Thymus (tissue), 11 donors: Measurements from ENCODE around the gene DEFB119. TPM values are rescaled to one million over a fixed set of nuclear protein-coding genes. Genes with fewer than 3 reads are reported as not detected.
"Not testable (repeated sequence)": the region's sequence is repeated elsewhere in the genome, so short reads cannot be mapped to it uniquely, and the experiment has no call there.

Experiments
- DNase-seq, 9 donors: peaks; one replicate each; pipeline ENCODE4 v3.0.0-alpha.2; 2013; ENCODE audit warnings: low spot score in 9 of 9, low read depth in 6 of 9, missing footprints in 1 of 9
- H3K27ac ChIP-seq, 2 donors: one replicate each; pipeline ENCODE4 v1.5.1; 2013; ENCODE audit warnings: control low read depth in 1 of 2, low read depth in 1 of 2, low read length in 1 of 2, mild to moderate bottlenecking in 1 of 2, moderate library complexity in 1 of 2
- H3K27me3 ChIP-seq, 2 donors: one replicate each; pipeline ENCODE4 v1.5.1; 2013; ENCODE audit warnings: low read length in 1 of 2; ENCODE audit not compliant: control insufficient read depth in 2 of 2, insufficient read depth in 1 of 2
- H3K36me3 ChIP-seq, 2 donors: one replicate each; pipeline ENCODE4 v1.5.1; 2013; ENCODE audit warnings: low read length in 1 of 2, mild to moderate bottlenecking in 1 of 2, moderate library complexity in 1 of 2; ENCODE audit not compliant: control insufficient read depth in 2 of 2, insufficient read depth in 2 of 2
- H3K4me1 ChIP-seq, 2 donors: one replicate each; pipeline ENCODE4 v1.5.1; 2013; ENCODE audit warnings: low read length in 2 of 2; ENCODE audit not compliant: control insufficient read depth in 2 of 2, insufficient read depth in 2 of 2
- H3K4me3 ChIP-seq, 2 donors: one replicate each; pipeline ENCODE4 v1.5.1; 2013; ENCODE audit warnings: low read length in 2 of 2, control low read depth in 1 of 2, mild to moderate bottlenecking in 1 of 2
- H3K9me3 ChIP-seq, 2 donors: one replicate each; pipeline ENCODE4 v1.5.1; 2013; ENCODE audit warnings: low read length in 1 of 2, mild to moderate bottlenecking in 1 of 2; ENCODE audit not compliant: control insufficient read depth in 2 of 2, insufficient read depth in 1 of 2
- WGBS: extraction: QIAGEN DNeasy Blood & Tissue Kit; methylation state at CpG from one replicate; pipeline ENCODE4 v1.1.7; 2013; 5-methylcytosine and 5-hydroxymethylcytosine counted together
- polyA plus RNA-seq: library from polyadenylated mRNA; stranded (reverse); fragments of 200-250 nt; gene quantifications from one replicate; pipeline ENCODE4 v1.2.3, GENCODE V29; 2013
- total RNA-seq: library from RNA; stranded (reverse); fragments of 120-200 nt; gene quantifications from one replicate; pipeline ENCODE4 v1.2.4, GENCODE V29; 2013
- donor health status: healthy.

The DEFB119 gene
- total and polyA plus RNA-seq, 2 donors = not detected

GRCh38 chr20:31406115-31406514, 15.7 kb upstream of the DEFB119 start, which contains the start of gene DEFB121:
Gene DEFB121 (minus strand): TSS chr20:31406215. CDS start chr20:31406152, 63 bp downstream.
- Histone ChIP-seq H3K27ac (no peak within 1 kb of the TSS), H3K27me3 (no peaks in the 10 kb centered on the region), H3K4me1 (no peaks in the 10 kb centered on the region), H3K4me3 (no peak within 1 kb of the TSS), H3K36me3 (no peaks in the 10 kb centered on the region), H3K9me3 (no peaks in the 10 kb centered on the region)
- no peak for DNase-seq
- 65% methylated on average over 3 of the region's 3 CpGs for WGBS

DNA sequence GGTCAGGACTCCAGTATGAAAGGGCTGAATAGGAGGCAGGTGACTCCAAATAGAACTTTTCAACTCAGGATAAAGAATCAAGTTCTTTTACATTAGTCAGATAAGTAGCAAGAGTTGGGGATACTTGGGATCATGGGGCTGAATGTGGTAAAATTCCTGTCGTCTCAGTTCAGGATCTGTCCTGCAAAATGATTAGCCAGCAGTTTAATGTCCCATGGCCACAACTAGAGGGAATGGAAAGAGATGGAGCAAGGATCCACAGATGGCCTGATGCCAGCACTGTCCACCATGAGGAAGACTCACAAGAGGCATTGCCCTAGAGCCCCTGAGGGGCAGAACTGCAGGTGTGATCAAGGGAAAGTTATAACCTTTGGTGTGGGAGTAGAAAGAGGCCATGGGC, 13.5 kb upstream of the DEFB119 start:
- no peaks in the 10 kb centered on the region for H3K36me3 ChIP-seq
- no peak overlapping the region for H3K27ac ChIP-seq
- no peak overlapping the region for H3K4me3 ChIP-seq
- H3K9me3 ChIP-seq = no peaks in the 10 kb centered on the region
- 55% methylated on average over 1 of the region's 1 CpG for WGBS
- H3K4me1 ChIP-seq = no peaks in the 10 kb centered on the region
- DNase-seq = no peak
- H3K27me3 ChIP-seq = no peaks in the 10 kb centered on the region

DNA sequence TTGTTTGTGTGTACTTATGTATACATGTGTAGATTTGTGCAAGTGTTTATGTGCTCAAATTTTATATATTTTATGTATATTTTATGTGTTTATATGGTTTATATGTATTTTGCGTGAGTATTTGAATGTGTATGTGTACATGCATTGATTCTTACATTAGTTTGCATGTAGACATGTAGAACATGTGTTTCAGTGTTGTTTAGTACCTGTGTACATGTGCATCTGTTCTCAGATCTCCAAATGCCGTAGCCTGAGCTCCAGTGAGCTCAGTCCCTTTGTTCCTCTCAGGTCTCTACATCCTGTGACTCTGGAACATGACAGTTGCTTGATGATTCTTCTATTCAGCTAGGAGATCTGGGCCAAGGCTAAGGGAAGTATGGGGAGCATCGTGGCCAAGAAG, 4.5 kb upstream of the DEFB119 start:
- DNase-seq = no peak
- no peak overlapping the region for H3K4me3 ChIP-seq
- H3K27ac ChIP-seq = no peak overlapping the region
- no peaks in the 10 kb centered on the region for H3K36me3 ChIP-seq
- no peaks in the 10 kb centered on the region for H3K9me3 ChIP-seq
- no peaks in the 10 kb centered on the region for H3K4me1 ChIP-seq
- WGBS = 52% methylated on average over 3 of the region's 3 CpGs
- H3K27me3 ChIP-seq = no peaks in the 10 kb centered on the region

- Histone ChIP-seq H3K27ac (no peak overlapping the region), H3K4me3 (no peak overlapping the region), H3K4me1 (no peaks in the 10 kb centered on the region), H3K27me3 (no peaks in the 10 kb centered on the region), H3K9me3 (no peaks in the 10 kb centered on the region), H3K36me3 (no peaks in the 10 kb centered on the region)
- 83% methylated on average over 2 of the region's 2 CpGs for WGBS
- DNase-seq = no peak
Measured at GRCh38 chr20:31392836-31393235, 2.4 kb upstream of the DEFB119 start.

DNA sequence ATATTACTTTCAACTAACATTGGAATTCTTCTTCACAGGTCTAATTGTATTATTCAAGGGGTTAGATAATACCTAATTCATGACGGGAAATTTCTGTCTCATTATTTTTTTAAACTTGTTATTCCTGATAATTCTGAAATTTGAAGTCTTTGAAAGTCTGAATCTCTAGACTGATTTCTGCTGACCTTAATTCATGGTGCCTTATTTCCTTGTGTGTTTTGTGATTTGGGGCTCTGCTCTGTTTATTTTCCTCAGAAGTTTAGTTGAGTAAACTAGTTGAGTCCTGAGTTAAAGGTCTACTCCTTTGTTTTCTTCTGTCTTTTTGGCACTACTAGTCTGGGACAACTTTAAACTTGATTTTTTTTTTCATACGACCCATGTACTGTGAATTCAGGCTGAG, 16.0 kb downstream of the DEFB119 start:
- Histone ChIP-seq H3K4me3 (no peak overlapping the region), H3K4me1 (no peaks in the 10 kb centered on the region), H3K27ac (no peak overlapping the region), H3K9me3 (no peaks in the 10 kb centered on the region), H3K27me3 (no peaks in the 10 kb centered on the region), H3K36me3 (no peaks in the 10 kb centered on the region)
- DNase-seq = no peak
- WGBS = 85% methylated on average over 2 of the region's 2 CpGs

DNA sequence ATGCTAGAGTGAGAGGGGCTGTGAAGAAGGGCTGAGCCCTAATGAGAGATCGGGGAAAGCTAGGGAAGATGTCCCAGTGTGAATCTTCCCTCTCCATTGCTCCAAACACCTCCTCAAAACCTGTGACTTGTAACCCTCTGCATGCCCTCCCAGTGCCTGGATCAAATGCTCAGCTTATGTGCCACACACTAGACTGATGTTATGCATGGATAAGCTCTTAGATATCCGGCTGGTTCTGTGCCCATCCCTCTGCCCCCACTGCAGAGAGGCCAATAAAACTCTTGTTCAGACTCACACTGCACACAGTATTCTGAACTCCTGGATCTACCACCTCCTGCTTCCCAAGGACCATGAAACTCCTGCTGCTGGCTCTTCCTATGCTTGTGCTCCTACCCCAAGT, 22.1 kb downstream of the DEFB119 start, which contains the start of gene DEFB118:
TSS of gene DEFB118 (plus strand) at position 301 of the 400 bp plus-strand sequence. CDS start at position 351, 50 bp downstream.
- Histone ChIP-seq H3K4me3 (no peak within 1 kb of the TSS), H3K27me3 (no peaks in the 10 kb centered on the region), H3K4me1 (no peaks in the 10 kb centered on the region), H3K36me3 (no peaks in the 10 kb centered on the region), H3K27ac (no peak within 1 kb of the TSS), H3K9me3 (no peaks in the 10 kb centered on the region)
- WGBS = 83% methylated on average over 2 of the region's 2 CpGs
- no peak for DNase-seq

- WGBS = 81% methylated on average over 5 of the region's 5 CpGs
- not testable (repeated sequence) for H3K4me1 ChIP-seq, H3K27me3 ChIP-seq, H3K4me3 ChIP-seq, H3K36me3 ChIP-seq, H3K9me3 ChIP-seq, H3K27ac ChIP-seq, DNase-seq
Measured at GRCh38 chr20:31364272-31364671, 26.1 kb downstream of the DEFB119 start.

GRCh38 chr20:31363295-31363694, 27.1 kb downstream of the DEFB119 start:
- 83% methylated on average over 4 of the region's 4 CpGs for WGBS
- H3K27ac ChIP-seq = no peak overlapping the region
- no peaks in the 10 kb centered on the region for H3K27me3 ChIP-seq
- no peaks in the 10 kb centered on the region for H3K4me1 ChIP-seq
- no peak overlapping the region for H3K4me3 ChIP-seq
- no peak for DNase-seq
- H3K36me3 ChIP-seq = no peaks in the 10 kb centered on the region
- no peaks in the 10 kb centered on the region for H3K9me3 ChIP-seq

DNA sequence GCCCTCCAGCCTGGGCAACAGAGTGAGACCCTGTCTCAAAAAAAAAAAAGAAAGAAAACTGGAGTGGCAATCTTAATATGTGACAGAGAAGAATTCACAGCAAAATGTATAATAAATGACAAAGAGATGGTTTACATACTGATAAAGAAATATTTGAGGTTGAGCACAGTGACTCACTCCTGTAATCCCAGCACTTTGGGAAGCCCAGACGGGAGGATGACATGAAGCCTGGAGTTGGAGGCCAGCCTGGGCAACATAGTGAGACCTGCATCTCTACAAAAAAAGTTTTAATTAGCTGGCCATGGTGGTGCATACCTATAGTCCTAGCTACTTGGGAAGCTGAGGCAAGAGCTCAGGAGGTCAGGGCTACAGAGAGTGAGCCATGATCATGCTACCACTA, 34.4 kb downstream of the DEFB119 start:
- no peaks in the 10 kb centered on the region for H3K9me3 ChIP-seq
- WGBS = 76% methylated on average over 1 of the region's 1 CpG
- H3K27ac ChIP-seq = no peak overlapping the region
- H3K4me3 ChIP-seq = no peak overlapping the region
- DNase-seq = no peak
- no peaks in the 10 kb centered on the region for H3K4me1 ChIP-seq
- no peaks in the 10 kb centered on the region for H3K36me3 ChIP-seq
- H3K27me3 ChIP-seq = no peaks in the 10 kb centered on the region

DNA sequence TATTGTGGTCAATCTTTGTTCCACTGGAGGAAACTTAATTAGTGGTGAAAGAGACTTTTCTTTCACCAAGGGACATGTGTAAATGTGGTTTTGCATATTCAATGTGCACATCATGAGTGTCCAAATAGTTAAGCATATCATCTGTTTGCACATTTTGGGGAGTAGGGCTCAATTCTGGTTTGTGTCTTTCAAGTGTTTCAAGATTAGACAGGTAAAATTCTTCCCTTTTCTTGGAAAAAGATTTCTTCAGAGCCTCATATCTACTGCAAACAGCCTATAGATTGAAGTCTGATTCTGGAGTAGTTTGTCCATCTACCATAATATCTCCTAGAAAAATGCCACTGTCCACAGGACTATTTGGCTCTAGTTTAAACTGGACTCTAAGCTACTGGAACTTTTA, 48.9 kb downstream of the DEFB119 start:
- Histone ChIP-seq H3K9me3 (peaks cover 0 to 4% of the 10 kb centered on the region in 2 donors), H3K4me1 (no peaks in the 10 kb centered on the region), H3K27ac (no peak overlapping the region), H3K4me3 (no peak overlapping the region), H3K27me3 (no peaks in the 10 kb centered on the region), H3K36me3 (no peaks in the 10 kb centered on the region)
- DNase-seq = no peak
